ENCODE results near the gene PSMD2. TPM values are rescaled to one million over a fixed set of nuclear protein-coding genes. Genes with fewer than 3 reads are reported as not detected.

Gene PSMD2
- total and polyA plus RNA-seq, 5 donors: 161 to 230 (median 223) TPM

DNA sequence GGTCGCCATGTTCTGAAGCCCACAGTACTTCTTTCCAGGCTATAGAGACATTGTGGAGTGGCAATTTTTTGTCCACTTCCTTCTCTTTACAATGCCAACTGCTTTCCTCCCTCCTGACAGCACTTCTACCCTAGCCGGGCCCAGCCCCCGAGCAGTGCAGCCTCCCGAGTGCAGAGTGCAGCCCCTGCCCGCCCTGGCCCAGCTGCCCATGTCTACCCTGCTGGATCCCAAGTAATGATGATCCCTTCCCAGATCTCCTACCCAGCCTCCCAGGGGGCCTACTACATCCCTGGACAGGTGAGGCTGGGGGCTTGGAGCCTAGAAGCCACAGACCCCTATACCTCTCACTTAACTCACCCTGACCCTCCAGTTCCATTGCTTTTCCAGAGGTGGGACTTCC, 18.2 kb downstream of the PSMD2 start:
- WGBS: 60% methylated on average over 5 of the region's 5 CpGs
- ATAC-seq: no peak
- Histone ChIP-seq H3K27ac (ENCODE audit: low read length) (no peak overlapping the region), H3K4me3 (ENCODE audit: low read length) (no peak overlapping the region), H3K27me3 (ENCODE audit: control insufficient read depth, insufficient read depth) (no peaks in the 10 kb centered on the region), H3K9me3 (ENCODE audit: control insufficient read depth, low read length) (no peaks in the 10 kb centered on the region), H3K4me1 (ENCODE audit: control insufficient read depth, insufficient read depth, low read length) (peaks cover 21% of the 10 kb centered on the region)
- peak in 2 of 3 donors; percentile 36 to 56 for DNase-seq
- intact Hi-C loops (cut with DNase I): no loop called here

DNA sequence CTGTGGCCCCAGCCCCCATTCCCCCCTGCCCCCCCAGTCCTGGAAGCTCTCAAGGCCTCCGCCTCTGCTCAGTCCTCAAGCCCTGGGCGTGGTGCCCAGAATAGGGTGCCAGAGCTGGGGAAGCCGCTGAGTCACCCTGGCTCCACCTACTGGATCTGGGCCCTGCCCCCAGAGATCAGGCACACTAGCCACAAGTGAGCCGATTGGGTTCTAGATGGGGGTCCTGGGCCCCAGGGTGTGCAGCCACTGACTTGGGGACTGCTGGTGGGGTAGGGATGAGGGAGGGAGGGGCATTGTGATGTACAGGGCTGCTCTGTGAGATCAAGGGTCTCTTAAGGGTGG, 21.0 kb downstream of the PSMD2 start:
- ATAC-seq (peak; percentile 89 to 93), DNase-seq (peak; percentile 99)
- intact Hi-C loops (cut with DNase I): no loop called here
- Histone ChIP-seq H3K4me1 (ENCODE audit: control insufficient read depth, insufficient read depth, low read length) (peaks cover 21% of the 10 kb centered on the region), H3K27ac (ENCODE audit: low read length) (peak overlapping the region; percentile 53), H3K27me3 (ENCODE audit: control insufficient read depth, insufficient read depth) (no peaks in the 10 kb centered on the region), H3K4me3 (ENCODE audit: low read length) (no peak overlapping the region), H3K9me3 (ENCODE audit: control insufficient read depth, low read length) (no peaks in the 10 kb centered on the region)
- 1% methylated on average over 4 of the region's 4 CpGs for WGBS

DNA sequence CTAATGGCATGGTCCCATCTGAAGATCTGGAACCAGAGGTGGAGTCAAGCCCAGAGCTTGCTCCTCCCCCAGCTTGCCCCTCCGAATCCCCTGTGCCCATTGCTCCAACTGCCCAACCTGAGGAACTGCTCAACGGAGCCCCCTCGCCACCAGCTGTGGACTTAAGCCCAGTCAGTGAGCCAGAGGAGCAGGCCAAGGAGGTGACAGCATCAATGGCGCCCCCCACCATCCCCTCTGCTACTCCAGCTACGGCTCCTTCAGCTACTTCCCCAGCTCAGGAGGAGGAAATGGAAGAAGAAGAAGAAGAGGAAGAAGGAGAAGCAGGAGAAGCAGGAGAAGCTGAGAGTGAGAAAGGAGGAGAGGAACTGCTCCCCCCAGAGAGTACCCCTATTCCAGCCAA, 22.6 kb downstream of the PSMD2 start:
- H3K4me3 ChIP-seq (ENCODE audit: low read length): no peak overlapping the region
- no peaks in the 10 kb centered on the region for H3K27me3 ChIP-seq (ENCODE audit: control insufficient read depth, insufficient read depth)
- peaks cover 17% of the 10 kb centered on the region for H3K4me1 ChIP-seq (ENCODE audit: control insufficient read depth, insufficient read depth, low read length)
- peak in 2 of 3 donors; percentile 44 to 60 for DNase-seq
- 74% methylated on average over 5 of the region's 5 CpGs for whole genome bisulfite sequencing
- peak overlapping the region; percentile 20 for H3K27ac ChIP-seq (ENCODE audit: low read length)
- ATAC-seq: no peak
- intact Hi-C loops (cut with DNase I): no loop called here
- H3K9me3 ChIP-seq (ENCODE audit: control insufficient read depth, low read length): no peaks in the 10 kb centered on the region

DNA sequence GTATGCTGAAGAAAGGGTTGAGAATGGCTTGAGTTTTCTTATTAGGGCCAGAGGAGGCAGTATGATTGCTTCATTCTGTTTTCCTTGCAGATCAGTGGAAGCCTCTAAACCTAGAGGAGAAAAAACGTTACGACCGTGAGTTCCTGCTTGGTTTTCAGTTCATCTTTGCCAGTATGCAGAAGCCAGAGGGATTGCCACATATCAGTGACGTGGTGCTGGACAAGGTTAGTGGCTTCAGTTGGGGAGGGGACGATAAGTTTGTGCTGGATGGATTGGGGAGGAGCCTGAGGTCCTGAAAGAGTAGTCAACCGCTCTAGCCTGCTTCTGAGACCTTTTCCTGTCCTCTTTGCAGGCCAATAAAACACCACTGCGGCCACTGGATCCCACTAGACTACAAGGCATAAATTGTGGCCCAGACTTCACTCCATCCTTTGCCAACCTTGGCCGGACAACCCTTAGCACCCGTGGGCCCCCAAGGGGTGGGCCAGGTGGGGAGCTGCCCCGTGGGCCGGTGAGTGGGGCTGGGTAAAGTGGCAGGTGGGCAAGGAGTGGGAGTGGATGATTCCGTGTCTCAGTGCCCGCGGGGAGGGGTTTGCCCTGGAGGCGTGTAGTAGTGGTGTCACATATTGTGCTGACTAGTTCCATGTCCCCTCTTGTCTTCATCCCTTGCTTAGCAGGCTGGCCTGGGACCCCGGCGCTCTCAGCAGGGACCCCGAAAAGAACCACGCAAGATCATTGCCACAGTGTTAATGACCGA, 23.9 kb downstream of the PSMD2 start:
- Histone ChIP-seq H3K4me1 (ENCODE audit: control insufficient read depth, insufficient read depth, low read length) (peaks cover 11% of the 10 kb centered on the region), H3K27me3 (ENCODE audit: control insufficient read depth, insufficient read depth) (no peaks in the 10 kb centered on the region), H3K4me3 (ENCODE audit: low read length) (no peak overlapping the region), H3K9me3 (ENCODE audit: control insufficient read depth, low read length) (no peaks in the 10 kb centered on the region), H3K27ac (ENCODE audit: low read length) (peak overlapping the region; percentile 30)
- DNase-seq: peak; percentile 53 to 75 (median 69)
- intact Hi-C loops (cut with DNase I): no loop called here
- 82% methylated on average over 20 of the region's 20 CpGs for WGBS
- ATAC-seq: peak in 1 of 2 donors; percentile 8

DNA sequence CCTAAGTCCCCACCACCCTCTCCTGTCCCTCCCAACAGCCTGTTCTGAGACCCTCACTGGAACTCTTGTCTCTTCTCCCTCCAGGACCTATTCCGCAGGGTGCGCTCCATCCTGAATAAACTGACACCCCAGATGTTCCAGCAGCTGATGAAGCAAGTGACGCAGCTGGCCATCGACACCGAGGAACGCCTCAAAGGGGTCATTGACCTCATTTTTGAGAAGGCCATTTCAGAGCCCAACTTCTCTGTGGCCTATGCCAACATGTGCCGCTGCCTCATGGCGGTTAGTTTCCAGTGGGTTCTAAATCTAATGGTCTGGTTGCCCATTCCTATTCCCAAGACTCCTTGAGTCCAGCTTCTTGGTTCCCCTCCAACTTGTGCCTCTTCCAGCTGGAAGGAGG, 24.7 kb downstream of the PSMD2 start:
- peak; percentile 57 to 71 (median 59) for DNase-seq
- Histone ChIP-seq H3K27me3 (ENCODE audit: control insufficient read depth, insufficient read depth) (no peaks in the 10 kb centered on the region), H3K4me3 (ENCODE audit: low read length) (no peak overlapping the region), H3K4me1 (ENCODE audit: control insufficient read depth, insufficient read depth, low read length) (peaks cover 11% of the 10 kb centered on the region), H3K9me3 (ENCODE audit: control insufficient read depth, low read length) (no peaks in the 10 kb centered on the region), H3K27ac (ENCODE audit: low read length) (peak overlapping the region; percentile 6)
- ATAC-seq: no peak
- intact Hi-C loops (cut with DNase I): no loop called here
- 74% methylated on average over 8 of the region's 8 CpGs for WGBS

DNA sequence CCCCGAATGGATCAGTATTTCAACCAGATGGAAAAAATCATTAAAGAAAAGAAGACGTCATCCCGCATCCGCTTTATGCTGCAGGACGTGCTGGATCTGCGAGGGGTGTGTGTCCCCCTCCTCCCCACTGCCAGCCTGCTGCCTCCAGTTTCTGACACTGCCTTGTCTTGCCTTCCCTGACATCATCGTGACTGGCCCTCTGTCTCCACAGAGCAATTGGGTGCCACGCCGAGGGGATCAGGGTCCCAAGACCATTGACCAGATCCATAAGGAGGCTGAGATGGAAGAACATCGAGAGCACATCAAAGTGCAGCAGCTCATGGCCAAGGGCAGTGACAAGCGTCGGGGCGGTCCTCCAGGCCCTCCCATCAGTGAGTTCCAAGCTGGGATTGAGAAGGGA, 26.2 kb downstream of the PSMD2 start:
- intact Hi-C loops (cut with DNase I): no loop called here
- H3K4me3 ChIP-seq (ENCODE audit: low read length): no peak overlapping the region
- no peaks in the 10 kb centered on the region for H3K27me3 ChIP-seq (ENCODE audit: control insufficient read depth, insufficient read depth)
- ATAC-seq (no peak), DNase-seq (peak in 2 of 3 donors; percentile 15 to 24)
- WGBS: 87% methylated on average over 13 of the region's 13 CpGs
- no peaks in the 10 kb centered on the region for H3K9me3 ChIP-seq (ENCODE audit: control insufficient read depth, low read length)
- peaks cover 4% of the 10 kb centered on the region for H3K4me1 ChIP-seq (ENCODE audit: control insufficient read depth, insufficient read depth, low read length)
- no peak overlapping the region for H3K27ac ChIP-seq (ENCODE audit: low read length)

DNA sequence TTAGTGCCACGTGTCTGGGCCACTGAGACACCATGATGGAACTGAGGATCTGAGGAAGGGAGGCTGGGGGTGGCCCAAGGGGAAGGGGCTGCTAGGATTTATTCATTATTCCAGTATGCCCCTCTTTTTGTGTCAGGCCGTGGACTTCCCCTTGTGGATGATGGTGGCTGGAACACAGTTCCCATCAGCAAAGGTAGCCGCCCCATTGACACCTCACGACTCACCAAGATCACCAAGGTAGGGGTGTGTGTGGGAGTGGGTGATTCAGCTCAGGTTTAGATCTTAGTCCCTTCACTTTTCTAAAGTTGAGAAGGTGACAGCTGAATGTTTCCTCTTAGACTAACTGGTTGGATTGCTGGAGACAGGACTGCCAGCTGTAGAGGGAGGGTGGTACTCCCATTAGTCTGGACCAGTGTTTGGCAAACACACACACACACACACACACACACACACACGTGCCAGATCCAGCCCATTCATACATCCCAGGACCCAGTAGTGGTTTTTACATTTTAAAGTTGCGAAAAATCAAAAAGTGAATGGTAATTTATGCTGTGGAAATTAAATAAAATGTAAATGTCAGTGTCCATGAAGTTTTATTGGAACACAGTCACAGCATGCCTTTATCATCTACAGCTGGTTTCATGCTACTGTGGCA, 26.8 kb downstream of the PSMD2 start:
- intact Hi-C loops (cut with DNase I): no loop called here
- no peak for ATAC-seq
- Histone ChIP-seq H3K27me3 (ENCODE audit: control insufficient read depth, insufficient read depth) (no peaks in the 10 kb centered on the region), H3K9me3 (ENCODE audit: control insufficient read depth, low read length) (no peaks in the 10 kb centered on the region), H3K4me3 (ENCODE audit: low read length) (no peak overlapping the region), H3K27ac (ENCODE audit: low read length) (no peak overlapping the region), H3K4me1 (ENCODE audit: control insufficient read depth, insufficient read depth, low read length) (peaks cover 4% of the 10 kb centered on the region)
- 79% methylated on average over 6 of the region's 6 CpGs for WGBS
- peak in 1 of 3 donors; percentile 13 for DNase-seq

DNA sequence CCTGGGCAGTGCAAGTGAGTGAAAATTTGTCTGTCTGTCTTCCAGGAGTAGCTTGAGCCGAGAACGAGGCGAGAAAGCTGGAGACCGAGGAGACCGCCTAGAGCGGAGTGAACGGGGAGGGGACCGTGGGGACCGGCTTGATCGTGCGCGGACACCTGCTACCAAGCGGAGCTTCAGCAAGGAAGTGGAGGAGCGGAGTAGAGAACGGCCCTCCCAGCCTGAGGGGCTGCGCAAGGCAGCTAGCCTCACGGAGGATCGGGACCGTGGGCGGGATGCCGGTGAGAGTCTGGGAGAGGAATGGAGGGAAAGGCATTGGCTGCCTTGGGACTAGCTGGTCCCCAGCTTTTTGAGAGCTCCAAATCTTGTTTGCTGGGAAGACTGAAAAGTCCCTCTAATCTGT, 28.1 kb downstream of the PSMD2 start:
- intact Hi-C loops (cut with DNase I): no loop called here
- H3K27ac ChIP-seq (ENCODE audit: low read length): no peak overlapping the region
- DNase-seq (peak in 2 of 3 donors; percentile 50 to 55), ATAC-seq (no peak)
- no peaks in the 10 kb centered on the region for H3K4me1 ChIP-seq (ENCODE audit: control insufficient read depth, insufficient read depth, low read length)
- 94% methylated on average over 21 of the region's 21 CpGs for WGBS
- no peak overlapping the region for H3K4me3 ChIP-seq (ENCODE audit: low read length)
- H3K9me3 ChIP-seq (ENCODE audit: control insufficient read depth, low read length): no peaks in the 10 kb centered on the region
- H3K27me3 ChIP-seq (ENCODE audit: control insufficient read depth, insufficient read depth): no peaks in the 10 kb centered on the region

DNA sequence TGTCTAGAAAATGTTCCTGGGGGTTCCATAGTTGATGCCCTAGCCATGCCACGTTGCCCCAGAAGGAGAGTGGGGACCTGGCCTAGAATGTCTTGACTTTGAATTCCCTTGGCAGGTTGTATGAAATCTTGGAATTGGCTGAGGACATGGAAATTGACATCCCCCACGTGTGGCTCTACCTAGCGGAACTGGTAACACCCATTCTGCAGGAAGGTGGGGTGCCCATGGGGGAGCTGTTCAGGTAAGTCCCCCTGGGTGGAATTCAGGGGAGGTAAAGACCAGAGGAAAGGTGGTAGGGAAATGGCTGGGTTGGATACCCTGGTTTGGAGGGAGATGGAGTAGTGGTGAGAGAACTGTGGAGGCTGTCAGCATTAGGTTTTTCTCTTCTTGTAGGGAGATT, 29.5 kb downstream of the PSMD2 start:
- intact Hi-C loops (cut with DNase I): no loop called here
- no peak for ATAC-seq
- H3K27ac ChIP-seq (ENCODE audit: low read length): no peak overlapping the region
- no peaks in the 10 kb centered on the region for H3K4me1 ChIP-seq (ENCODE audit: control insufficient read depth, insufficient read depth, low read length)
- 62% methylated on average over 3 of the region's 3 CpGs for WGBS
- DNase-seq: peak in 1 of 3 donors; percentile 7
- H3K9me3 ChIP-seq (ENCODE audit: control insufficient read depth, low read length): no peaks in the 10 kb centered on the region
- no peak overlapping the region for H3K4me3 ChIP-seq (ENCODE audit: low read length)
- no peaks in the 10 kb centered on the region for H3K27me3 ChIP-seq (ENCODE audit: control insufficient read depth, insufficient read depth)

DNA sequence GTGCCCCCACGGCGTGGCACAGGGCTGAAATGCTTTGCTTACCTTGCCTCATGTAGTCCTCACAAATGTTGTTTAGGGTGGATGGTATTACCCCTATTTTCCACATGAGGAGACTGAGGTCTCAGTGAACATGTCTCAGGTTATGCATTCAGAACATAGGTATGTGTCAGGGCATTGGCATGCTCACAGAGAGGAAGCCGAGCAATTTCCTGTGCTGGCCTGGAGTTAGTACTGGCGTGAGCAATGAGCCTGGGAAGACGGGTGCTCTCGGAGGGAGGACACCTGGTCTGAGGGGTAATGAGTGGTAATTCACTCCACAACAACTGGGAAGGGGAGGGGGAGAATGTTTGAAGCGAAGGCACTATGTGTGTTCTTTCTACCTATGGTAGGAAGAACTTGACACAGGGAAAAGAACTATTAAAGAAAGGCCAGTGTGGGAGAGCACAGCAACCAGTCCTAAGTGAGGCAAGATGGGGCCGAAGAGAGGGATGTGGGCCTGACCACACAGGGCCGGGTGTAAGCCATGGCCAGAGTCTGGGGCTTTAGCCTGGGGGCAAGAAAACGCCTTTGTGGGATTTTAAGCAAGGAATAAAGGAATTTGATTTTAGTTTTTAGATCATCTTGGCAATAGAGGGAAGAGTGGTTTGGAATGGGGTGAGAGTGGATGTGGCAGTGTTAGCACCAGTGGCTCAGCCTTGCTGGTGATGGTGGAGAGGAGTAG, 33.5 kb downstream of the PSMD2 start:
- Histone ChIP-seq H3K9me3 (ENCODE audit: control insufficient read depth, low read length) (no peaks in the 10 kb centered on the region), H3K4me1 (ENCODE audit: control insufficient read depth, insufficient read depth, low read length) (no peaks in the 10 kb centered on the region), H3K4me3 (ENCODE audit: low read length) (no peak overlapping the region), H3K27me3 (ENCODE audit: control insufficient read depth, insufficient read depth) (no peaks in the 10 kb centered on the region), H3K27ac (ENCODE audit: low read length) (peak overlapping the region; percentile 9)
- intact Hi-C loops (cut with DNase I): no loop called here
- no peak for ATAC-seq
- peak in 2 of 3 donors; percentile 34 to 36 for DNase-seq
- 71% methylated on average over 10 of the region's 10 CpGs for WGBS

DNA sequence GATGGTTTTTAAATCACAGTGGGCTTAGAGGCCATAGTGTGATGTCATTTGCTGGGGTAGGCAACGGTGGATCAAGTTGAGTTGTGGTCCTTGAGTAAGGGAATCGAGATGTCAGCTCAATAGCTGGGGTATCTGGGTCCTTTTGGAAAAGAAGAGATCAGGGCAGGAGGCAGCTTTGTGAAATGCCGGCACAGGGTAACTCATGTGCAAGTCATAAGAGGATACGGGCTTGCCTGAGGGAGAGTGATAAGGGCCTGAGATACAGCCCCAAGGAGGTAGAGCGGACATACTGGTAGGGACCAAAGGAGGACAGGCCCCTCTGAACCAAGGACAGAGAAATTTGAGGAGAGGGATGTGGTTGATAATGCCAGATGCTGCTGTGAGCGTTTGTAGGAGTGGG, 34.1 kb downstream of the PSMD2 start:
- Histone ChIP-seq H3K4me3 (ENCODE audit: low read length) (no peak overlapping the region), H3K27ac (ENCODE audit: low read length) (peak overlapping the region; percentile 9), H3K9me3 (ENCODE audit: control insufficient read depth, low read length) (no peaks in the 10 kb centered on the region), H3K4me1 (ENCODE audit: control insufficient read depth, insufficient read depth, low read length) (no peaks in the 10 kb centered on the region), H3K27me3 (ENCODE audit: control insufficient read depth, insufficient read depth) (no peaks in the 10 kb centered on the region)
- ATAC-seq (no peak), DNase-seq (peak in 1 of 3 donors; percentile 13)
- intact Hi-C loops (cut with DNase I): no loop called here
- WGBS: 83% methylated on average over 6 of the region's 6 CpGs
